ENCODE measurements around the gene CAPN14.
"Not testable (repeated sequence)": the region's sequence is repeated elsewhere in the genome, so short reads cannot be mapped to it uniquely, and the experiment has no call there.

Gene CAPN14

GRCh38 chr2:31197669-31198068 lies 19.6 kb downstream of the CAPN14 start:
- no peak overlapping the region for H3K4me3 ChIP-seq (ENCODE audit: low read depth, low read length)

- no peak overlapping the region for H3K4me3 ChIP-seq (ENCODE audit: low read depth, low read length)
Observed at GRCh38 chr2:31197166-31197565, 20.1 kb downstream of the CAPN14 start.

GRCh38 chr2:31196622-31197021 lies 20.7 kb downstream of the CAPN14 start:
- H3K4me3 ChIP-seq (ENCODE audit: low read depth, low read length): no peak overlapping the region

- H3K4me3 ChIP-seq (ENCODE audit: low read depth, low read length): no peak overlapping the region
Observed at GRCh38 chr2:31193806-31194205, 23.5 kb downstream of the CAPN14 start.

GRCh38 chr2:31192851-31193392 lies 24.4 kb downstream of the CAPN14 start:
- no peak overlapping the region for H3K4me3 ChIP-seq (ENCODE audit: low read depth, low read length)

- H3K4me3 ChIP-seq (ENCODE audit: low read depth, low read length): no peak overlapping the region
Observed at GRCh38 chr2:31192396-31192795, 24.9 kb downstream of the CAPN14 start.

GRCh38 chr2:31191931-31192330 lies 25.4 kb downstream of the CAPN14 start:
- no peak overlapping the region for H3K4me3 ChIP-seq (ENCODE audit: low read depth, low read length)

- H3K4me3 ChIP-seq (ENCODE audit: low read depth, low read length): no peak overlapping the region
Observed at GRCh38 chr2:31190188-31190587, 27.1 kb downstream of the CAPN14 start.

- H3K4me3 ChIP-seq (ENCODE audit: low read depth, low read length): no peak overlapping the region
Observed at GRCh38 chr2:31189141-31189540, 28.2 kb downstream of the CAPN14 start.

- H3K4me3 ChIP-seq (ENCODE audit: low read depth, low read length): no peak overlapping the region
Observed at GRCh38 chr2:31188131-31188530, 29.2 kb downstream of the CAPN14 start.

GRCh38 chr2:31187166-31187565 lies 30.1 kb downstream of the CAPN14 start:
- H3K4me3 ChIP-seq (ENCODE audit: low read depth, low read length): no peak overlapping the region

GRCh38 chr2:31183973-31184372 lies 33.3 kb downstream of the CAPN14 start:
- H3K4me3 ChIP-seq (ENCODE audit: low read depth, low read length): not testable (repeated sequence)

- H3K4me3 ChIP-seq (ENCODE audit: low read depth, low read length): no peak overlapping the region
Observed at GRCh38 chr2:31176742-31177141, 40.6 kb downstream of the CAPN14 start.

- no peak overlapping the region for H3K4me3 ChIP-seq (ENCODE audit: low read depth, low read length)
Observed at GRCh38 chr2:31171142-31171541, 46.2 kb downstream of the CAPN14 start.

GRCh38 chr2:31170071-31170698 lies 47.1 kb downstream of the CAPN14 start:
- no peak overlapping the region for H3K4me3 ChIP-seq (ENCODE audit: low read depth, low read length)

GRCh38 chr2:31168291-31168690 lies 49.0 kb downstream of the CAPN14 start:
- H3K4me3 ChIP-seq (ENCODE audit: low read depth, low read length): no peak overlapping the region

- H3K4me3 ChIP-seq (ENCODE audit: low read depth, low read length): no peak overlapping the region
Observed at GRCh38 chr2:31166925-31167324, 50.4 kb downstream of the CAPN14 start.

- no peak overlapping the region for H3K4me3 ChIP-seq (ENCODE audit: low read depth, low read length)
Observed at GRCh38 chr2:31163011-31163539, 54.2 kb downstream of the CAPN14 start.

GRCh38 chr2:31161637-31162036 lies 55.7 kb downstream of the CAPN14 start:
- H3K4me3 ChIP-seq (ENCODE audit: low read depth, low read length): no peak overlapping the region

- no peak overlapping the region for H3K4me3 ChIP-seq (ENCODE audit: low read depth, low read length)
Observed at GRCh38 chr2:31151501-31151900, 65.8 kb downstream of the CAPN14 start.

- H3K4me3 ChIP-seq (ENCODE audit: low read depth, low read length): no peak overlapping the region
Observed at GRCh38 chr2:31150120-31150670, 67.1 kb downstream of the CAPN14 start.

GRCh38 chr2:31148514-31148913 lies 68.8 kb downstream of the CAPN14 start:
- H3K4me3 ChIP-seq (ENCODE audit: low read depth, low read length): no peak overlapping the region
